ENCODE results near the gene CCDC85C. TPM values are rescaled to one million over a fixed set of nuclear protein-coding genes. Genes with fewer than 3 reads are reported as not detected.

CCDC85C gene
- total RNA-seq, 6 donors from 2014 or later, result 5.2 to 31.0 (median 20.4) TPM

- WGBS, 2 donors, result 41 to 55% methylated on average over 21 to 23 of the region's 23 CpGs
- Histone ChIP-seq H3K9me3 (no peaks in the 10 kb centered on the region), H3K27ac (peak overlapping the region in 2 of 4 donors; percentile 25 to 61), H3K27me3 (no peaks in the 10 kb centered on the region), H3K4me1 (peaks cover 36 to 53% (median 42%) of the 10 kb centered on the region in 4 donors), H3K36me3 (no peaks in the 10 kb centered on the region), H3K4me3 (no peak overlapping the region)
- TF ChIP-seq, protein P1, sequence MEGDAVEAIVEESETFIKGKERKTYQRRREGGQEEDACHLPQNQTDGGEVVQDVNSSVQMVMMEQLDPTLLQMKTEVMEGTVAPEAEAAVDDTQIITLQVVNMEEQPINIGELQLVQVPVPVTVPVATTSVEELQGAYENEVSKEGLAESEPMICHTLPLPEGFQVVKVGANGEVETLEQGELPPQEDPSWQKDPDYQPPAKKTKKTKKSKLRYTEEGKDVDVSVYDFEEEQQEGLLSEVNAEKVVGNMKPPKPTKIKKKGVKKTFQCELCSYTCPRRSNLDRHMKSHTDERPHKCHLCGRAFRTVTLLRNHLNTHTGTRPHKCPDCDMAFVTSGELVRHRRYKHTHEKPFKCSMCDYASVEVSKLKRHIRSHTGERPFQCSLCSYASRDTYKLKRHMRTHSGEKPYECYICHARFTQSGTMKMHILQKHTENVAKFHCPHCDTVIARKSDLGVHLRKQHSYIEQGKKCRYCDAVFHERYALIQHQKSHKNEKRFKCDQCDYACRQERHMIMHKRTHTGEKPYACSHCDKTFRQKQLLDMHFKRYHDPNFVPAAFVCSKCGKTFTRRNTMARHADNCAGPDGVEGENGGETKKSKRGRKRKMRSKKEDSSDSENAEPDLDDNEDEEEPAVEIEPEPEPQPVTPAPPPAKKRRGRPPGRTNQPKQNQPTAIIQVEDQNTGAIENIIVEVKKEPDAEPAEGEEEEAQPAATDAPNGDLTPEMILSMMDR (IDR thresholded peaks at IDR 0.05), result peak in 5 of 6 experiments; percentile 48 to 81 (median 54)
- TF ChIP-seq POLR2AphosphoS5 (IDR thresholded peaks at IDR 0.05) (peak in 1 of 2 donors; percentile 32), POLR2A (IDR thresholded peaks at IDR 0.05) (no peak)
- peak; percentile 88 to 91 for DNase-seq
- ATAC-seq (ENCODE audit: low FRiP score in 2 of 2), result peak; percentile 67 to 83
Observed at GRCh38 chr14:99562856-99563748, 40.9 kb downstream of the CCDC85C start.

GRCh38 chr14:99561864-99562263 lies 42.1 kb downstream of the CCDC85C start:
- Histone ChIP-seq H3K27me3 (no peaks in the 10 kb centered on the region), H3K27ac (peak overlapping the region in 1 of 4 donors; percentile 2), H3K4me1 (peaks cover 32 to 52% (median 42%) of the 10 kb centered on the region in 4 donors), H3K4me3 (no peak overlapping the region), H3K9me3 (no peaks in the 10 kb centered on the region), H3K36me3 (no peaks in the 10 kb centered on the region)
- ATAC-seq (ENCODE audit: low FRiP score in 2 of 2), result no peak
- no peak for DNase-seq
- 68 to 73% methylated on average over 8 to 10 of the region's 10 CpGs for WGBS, 2 donors
- TF ChIP-seq POLR2A (IDR thresholded peaks at IDR 0.05), result no peak

GRCh38 chr14:99560922-99561683 lies 42.9 kb downstream of the CCDC85C start:
- TF ChIP-seq POLR2AphosphoS5 (IDR thresholded peaks at IDR 0.05) (no peak), EP300 (IDR thresholded peaks at IDR 0.05) (no peak), POLR2A (IDR thresholded peaks at IDR 0.05) (no peak)
- TF ChIP-seq, protein P1 (IDR thresholded peaks at IDR 0.05), result no peak
- H3K36me3 ChIP-seq, result no peaks in the 10 kb centered on the region
- H3K4me1 ChIP-seq, result peaks cover 26 to 44% (median 40%) of the 10 kb centered on the region in 4 donors
- H3K27me3 ChIP-seq, result no peaks in the 10 kb centered on the region
- 51 to 83% methylated on average over 11 to 14 of the region's 15 CpGs for WGBS, 2 donors
- no peaks in the 10 kb centered on the region for H3K9me3 ChIP-seq
- peak overlapping the region in 2 of 4 donors; percentile 36 to 48 for H3K27ac ChIP-seq
- ATAC-seq (ENCODE audit: low FRiP score in 2 of 2) (no peak), DNase-seq (peak; percentile 51 to 75)
- H3K4me3 ChIP-seq, result no peak overlapping the region

GRCh38 chr14:99560403-99560802 lies 43.6 kb downstream of the CCDC85C start:
- peak overlapping the region in 2 of 4 donors; percentile 36 to 48 for H3K27ac ChIP-seq
- TF ChIP-seq POLR2AphosphoS5 (IDR thresholded peaks at IDR 0.05) (no peak), EP300 (IDR thresholded peaks at IDR 0.05) (no peak), POLR2A (IDR thresholded peaks at IDR 0.05) (no peak)
- TF ChIP-seq, protein P1 (IDR thresholded peaks at IDR 0.05), result no peak
- peaks cover 23 to 37% (median 33%) of the 10 kb centered on the region in 4 donors for H3K4me1 ChIP-seq
- WGBS, 2 donors, result 92 to 96% methylated on average over 7 to 13 of the region's 13 CpGs
- no peaks in the 10 kb centered on the region for H3K36me3 ChIP-seq
- ATAC-seq (ENCODE audit: low FRiP score in 2 of 2), result no peak
- DNase-seq, result peak in 1 of 2 donors; percentile 60
- H3K27me3 ChIP-seq, result no peaks in the 10 kb centered on the region
- no peak overlapping the region for H3K4me3 ChIP-seq
- no peaks in the 10 kb centered on the region for H3K9me3 ChIP-seq
